Stomach smooth muscle (tissue), 2 donors: ENCODE data around the gene TEX44.

Source experiments
- H3K27ac ChIP-seq: one replicate; pipeline ENCODE4 v1.7.0; 2013; ENCODE audit warnings: mild to moderate bottlenecking, low read length, inconsistent platforms
- H3K27me3 ChIP-seq, 2 donors: one replicate each; pipeline ENCODE4 v1.7.0; 2013; ENCODE audit warnings: low read length in 2 of 2; ENCODE audit not compliant: insufficient read depth in 2 of 2, control insufficient read depth in 1 of 2
- H3K36me3 ChIP-seq, 2 donors: one replicate each; pipeline ENCODE4 v1.7.0; 2013; ENCODE audit warnings: low read length in 2 of 2; ENCODE audit not compliant: control insufficient read depth in 2 of 2, insufficient read depth in 2 of 2
- H3K4me1 ChIP-seq: one replicate; pipeline ENCODE4 v1.7.0; 2013; ENCODE audit warnings: low read length; ENCODE audit not compliant: control insufficient read depth, insufficient read depth
- H3K4me3 ChIP-seq, 2 donors: one replicate each; pipeline ENCODE4 v1.7.0; 2013; ENCODE audit warnings: low read length in 2 of 2
- H3K9ac ChIP-seq, 2 donors: one replicate each; pipeline ENCODE4 v1.7.0; 2013; ENCODE audit warnings: low read length in 2 of 2, mild to moderate bottlenecking in 1 of 2
- H3K9me3 ChIP-seq, 2 donors: one replicate each; pipeline ENCODE4 v1.7.0; 2013; ENCODE audit warnings: low read length in 2 of 2; ENCODE audit not compliant: control insufficient read depth in 2 of 2
- donor health status: healthy.
- donor health status: Pancreatic carcinoma.

The TEX44 gene

DNA sequence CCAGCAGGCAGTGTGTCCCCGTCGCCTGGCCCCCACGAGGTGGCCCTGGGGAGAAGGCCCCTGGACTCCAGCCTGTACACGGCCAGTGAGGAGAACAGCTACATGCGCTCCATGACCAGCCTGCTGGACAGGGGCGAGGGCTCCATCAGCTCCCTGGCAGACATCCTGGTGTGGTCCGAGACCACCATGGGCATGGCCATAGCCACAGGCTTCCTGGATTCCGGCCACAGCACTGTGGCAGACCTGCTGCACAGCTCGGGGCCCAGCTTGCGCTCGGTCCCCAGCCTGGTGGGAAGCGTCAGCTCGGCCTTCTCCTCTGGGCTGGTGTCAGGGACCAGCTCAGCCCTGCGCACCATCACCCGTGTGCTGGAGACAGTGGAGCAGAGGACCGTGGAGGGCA, 1.0 kb downstream of the TEX44 start:
- Histone ChIP-seq H3K9ac (no peak overlapping the region), H3K27me3 (no peaks in the 10 kb centered on the region), H3K4me3 (no peak overlapping the region), H3K36me3 (no peaks in the 10 kb centered on the region), H3K9me3 (no peaks in the 10 kb centered on the region), H3K4me1 (peaks cover 11% of the 10 kb centered on the region), H3K27ac (no peak overlapping the region)

DNA sequence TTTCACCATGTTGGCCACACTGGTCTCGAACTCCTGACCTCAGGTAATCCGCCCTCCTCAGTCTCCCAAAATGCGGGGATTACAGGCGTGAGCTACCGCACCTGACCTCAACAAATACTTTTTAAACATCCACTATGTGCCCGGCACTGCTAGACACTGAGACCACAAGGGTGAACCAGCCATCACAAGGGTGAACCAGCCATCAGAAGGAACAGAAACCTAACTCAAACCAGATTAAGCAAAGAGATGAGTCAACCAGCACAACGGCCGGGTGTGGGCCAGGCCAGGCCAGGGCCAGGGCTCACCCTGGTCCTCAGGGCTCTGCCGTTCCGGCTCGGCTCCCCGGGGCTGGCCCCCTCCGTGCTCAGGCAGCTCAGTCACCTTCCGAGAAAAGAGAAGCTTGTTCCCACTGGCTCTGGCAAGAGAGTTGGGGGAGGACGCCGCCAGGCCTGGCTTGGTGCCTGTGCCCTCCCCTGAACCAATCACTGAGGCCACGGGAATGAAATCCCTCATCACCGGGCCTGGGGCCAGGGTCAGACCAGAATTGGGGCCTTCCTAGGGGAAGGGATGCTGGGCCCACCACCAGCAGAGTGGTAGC, 4.4 kb downstream of the TEX44 start:
- Histone ChIP-seq H3K27ac (peak overlapping the region; percentile 31), H3K36me3 (no peaks in the 10 kb centered on the region), H3K4me1 (peaks cover 20% of the 10 kb centered on the region), H3K9me3 (no peaks in the 10 kb centered on the region), H3K9ac (peak overlapping the region in 1 of 2 donors; percentile 71), H3K27me3 (no peaks in the 10 kb centered on the region), H3K4me3 (peak overlapping the region in 1 of 2 donors; percentile 29)

GRCh38 chr2:231597627-231598026, 5.0 kb downstream of the TEX44 start:
- Histone ChIP-seq H3K9ac (no peak overlapping the region), H3K4me1 (peaks cover 23% of the 10 kb centered on the region), H3K9me3 (no peaks in the 10 kb centered on the region), H3K4me3 (peak overlapping the region in 1 of 2 donors; percentile 29), H3K27ac (peak overlapping the region; percentile 31), H3K27me3 (no peaks in the 10 kb centered on the region), H3K36me3 (no peaks in the 10 kb centered on the region)

GRCh38 chr2:231600619-231601355, 8.1 kb downstream of the TEX44 start:
- Histone ChIP-seq H3K9me3 (no peaks in the 10 kb centered on the region), H3K4me1 (peaks cover 50% of the 10 kb centered on the region), H3K4me3 (no peak overlapping the region), H3K36me3 (no peaks in the 10 kb centered on the region), H3K9ac (peak overlapping the region in 1 of 2 donors; percentile 13), H3K27ac (peak overlapping the region; percentile 55), H3K27me3 (no peaks in the 10 kb centered on the region)

DNA sequence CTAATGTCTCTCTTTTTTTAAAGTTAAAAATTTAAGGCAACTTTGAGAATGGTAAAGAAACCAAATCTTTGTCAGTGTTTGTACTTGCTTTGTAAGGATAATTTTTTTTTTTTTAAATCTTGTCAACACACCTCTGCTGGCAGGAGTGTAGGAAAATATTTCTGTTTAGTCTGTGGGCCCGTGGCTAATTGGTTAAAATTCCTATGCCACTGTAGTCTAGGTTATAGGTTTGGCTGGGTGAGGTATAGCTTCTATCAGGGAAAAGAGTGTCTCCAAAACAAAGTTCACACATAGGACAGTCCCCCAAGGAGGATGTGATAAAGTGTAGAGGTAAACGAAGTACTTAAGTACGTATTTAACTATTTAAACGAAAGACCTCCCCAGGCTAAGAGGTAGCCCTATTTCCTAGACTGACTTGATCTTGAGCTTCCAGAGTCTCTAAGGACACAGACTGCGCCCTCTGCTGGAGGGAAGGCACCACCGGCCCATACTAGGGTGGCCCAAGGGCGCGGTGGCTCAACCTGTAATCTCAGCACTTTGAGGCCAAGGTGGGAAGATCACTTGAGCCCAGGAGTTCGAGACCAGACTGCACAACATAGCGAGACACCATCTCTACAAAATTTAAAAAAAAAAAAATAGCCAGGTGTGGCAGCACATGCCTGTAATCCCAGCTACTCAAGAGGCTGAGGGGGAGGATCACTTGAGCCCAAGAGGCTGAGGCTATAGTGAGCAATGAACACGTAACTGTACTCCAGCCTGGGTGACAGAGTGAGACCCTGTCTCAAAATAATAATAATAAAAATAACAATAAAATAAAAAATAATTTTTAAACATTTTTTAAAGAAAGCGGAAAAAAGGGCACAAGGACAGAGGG, 8.9 kb downstream of the TEX44 start:
- H3K27me3 ChIP-seq = no peaks in the 10 kb centered on the region
- H3K4me3 ChIP-seq = no peak overlapping the region
- H3K9ac ChIP-seq = no peak overlapping the region
- H3K36me3 ChIP-seq = no peaks in the 10 kb centered on the region
- H3K27ac ChIP-seq = peak overlapping the region; percentile 55
- H3K9me3 ChIP-seq = no peaks in the 10 kb centered on the region
- peaks cover 55% of the 10 kb centered on the region for H3K4me1 ChIP-seq

GRCh38 chr2:231602859-231603467, 10.3 kb downstream of the TEX44 start:
- no peaks in the 10 kb centered on the region for H3K36me3 ChIP-seq
- H3K9me3 ChIP-seq = no peaks in the 10 kb centered on the region
- H3K27ac ChIP-seq = peak overlapping the region; percentile 100
- no peaks in the 10 kb centered on the region for H3K27me3 ChIP-seq
- H3K9ac ChIP-seq = peak overlapping the region; percentile 91 to 100
- peak overlapping the region; percentile 49 to 74 for H3K4me3 ChIP-seq
- peaks cover 55% of the 10 kb centered on the region for H3K4me1 ChIP-seq

- H3K9me3 ChIP-seq = no peaks in the 10 kb centered on the region
- H3K27me3 ChIP-seq = no peaks in the 10 kb centered on the region
- H3K27ac ChIP-seq = peak overlapping the region; percentile 100
- H3K4me1 ChIP-seq = peaks cover 55% of the 10 kb centered on the region
- H3K36me3 ChIP-seq = no peaks in the 10 kb centered on the region
- H3K9ac ChIP-seq = peak overlapping the region; percentile 91 to 100
- H3K4me3 ChIP-seq = peak overlapping the region; percentile 40 to 74
These were observed 11.5 kb downstream of the TEX44 start for GRCh38 chr2:231604101-231604684.

DNA sequence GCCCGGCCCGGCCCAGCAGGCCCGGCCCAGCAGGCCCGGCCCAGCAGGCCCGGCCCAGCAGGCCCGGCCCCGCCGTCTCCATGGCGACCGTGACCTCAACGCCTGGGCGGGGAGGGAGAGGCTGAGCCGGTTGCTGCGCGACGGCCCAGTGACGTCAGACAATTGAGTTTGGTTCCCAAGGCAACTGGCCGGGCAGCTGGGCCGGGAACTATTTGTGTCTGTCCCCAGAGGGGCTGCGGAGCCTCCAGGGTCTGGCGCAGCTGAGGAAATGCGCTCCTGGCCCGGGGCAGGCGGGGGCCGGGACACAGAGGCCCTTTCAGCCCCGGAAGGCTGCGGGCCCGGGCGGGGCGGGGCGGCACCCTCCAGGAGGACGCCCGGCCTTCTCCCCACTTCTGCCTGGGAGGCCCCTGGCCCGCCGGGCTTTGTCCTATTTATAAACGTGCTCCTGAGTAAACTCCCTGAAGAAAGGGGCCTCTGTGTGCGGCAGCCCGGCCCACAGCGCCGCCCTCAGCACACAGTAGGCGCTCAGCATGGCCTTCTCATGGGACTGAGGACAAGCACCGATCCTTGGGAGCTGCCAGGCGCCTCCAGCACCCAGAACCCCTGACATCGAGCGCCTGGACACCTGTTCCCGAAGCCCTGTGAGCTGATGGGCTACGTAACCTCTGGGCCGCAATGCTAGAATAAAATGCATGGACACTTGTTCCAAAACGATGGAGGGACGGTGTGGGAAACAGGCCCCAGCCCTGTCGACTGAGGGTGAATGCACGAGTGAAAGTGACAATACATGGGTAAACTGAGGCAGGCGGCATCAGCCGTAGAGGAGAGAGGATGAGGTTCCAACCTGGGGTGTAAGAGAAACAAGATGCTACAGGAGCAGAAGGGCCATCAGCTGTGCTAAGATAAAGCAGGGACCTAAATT, 12.3 kb downstream of the TEX44 start:
- H3K27me3 ChIP-seq = no peaks in the 10 kb centered on the region
- no peaks in the 10 kb centered on the region for H3K36me3 ChIP-seq
- H3K9me3 ChIP-seq = no peaks in the 10 kb centered on the region
- H3K9ac ChIP-seq = peak overlapping the region; percentile 91 to 95
- H3K27ac ChIP-seq = peak overlapping the region; percentile 100
- H3K4me1 ChIP-seq = peaks cover 55% of the 10 kb centered on the region
- peak overlapping the region; percentile 60 to 74 for H3K4me3 ChIP-seq

GRCh38 chr2:231605607-231606091, 13.0 kb downstream of the TEX44 start:
- H3K27me3 ChIP-seq = no peaks in the 10 kb centered on the region
- peak overlapping the region; percentile 60 to 67 for H3K4me3 ChIP-seq
- peak overlapping the region; percentile 100 for H3K27ac ChIP-seq
- H3K4me1 ChIP-seq = peaks cover 52% of the 10 kb centered on the region
- H3K9me3 ChIP-seq = no peaks in the 10 kb centered on the region
- peak overlapping the region; percentile 84 to 95 for H3K9ac ChIP-seq
- H3K36me3 ChIP-seq = no peaks in the 10 kb centered on the region
